ENCODE data around the gene ZCRB1.

The ZCRB1 gene

DNA sequence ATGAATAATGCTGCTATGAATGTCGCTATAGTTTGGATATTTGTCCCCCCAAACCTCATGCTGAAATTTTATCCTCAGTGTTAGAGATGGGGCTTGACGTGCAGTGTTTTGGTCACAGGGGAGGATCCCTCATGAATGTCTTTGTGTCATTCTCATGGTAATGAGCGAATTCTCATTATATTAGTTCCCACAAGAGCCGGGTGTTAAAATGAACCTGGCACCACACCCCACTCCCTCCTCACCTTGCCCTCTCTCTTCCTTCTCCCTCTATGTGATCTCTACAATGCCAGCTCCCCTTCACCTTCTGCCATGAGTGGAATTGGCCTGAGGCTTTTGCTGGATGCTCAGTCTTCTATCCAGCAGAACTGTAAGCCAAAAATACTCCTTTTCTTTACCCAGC is 50.4 kb downstream of the ZCRB1 start:
- DNase-seq: no peak

DNA sequence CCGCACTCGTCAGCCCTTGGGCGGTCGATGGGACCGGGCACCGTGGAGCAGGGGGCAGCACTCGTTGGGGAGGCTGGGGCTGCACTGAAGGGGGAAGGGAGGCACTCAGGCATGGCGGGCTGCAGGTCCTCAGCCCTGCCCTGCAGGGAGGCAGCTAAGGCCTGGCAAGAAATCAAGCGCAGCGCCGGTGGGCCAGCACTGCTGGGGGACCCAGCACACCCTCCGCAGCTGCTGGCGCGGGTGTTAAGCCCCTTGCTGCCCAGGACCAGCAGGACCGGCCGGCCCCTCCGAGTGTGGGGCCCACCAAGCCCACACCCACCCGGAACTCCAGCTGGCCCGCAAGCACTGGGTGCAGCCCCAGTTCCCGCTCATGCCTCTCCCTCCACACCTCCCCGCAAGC is 52.2 kb downstream of the ZCRB1 start:
- no peak for DNase-seq

DNA sequence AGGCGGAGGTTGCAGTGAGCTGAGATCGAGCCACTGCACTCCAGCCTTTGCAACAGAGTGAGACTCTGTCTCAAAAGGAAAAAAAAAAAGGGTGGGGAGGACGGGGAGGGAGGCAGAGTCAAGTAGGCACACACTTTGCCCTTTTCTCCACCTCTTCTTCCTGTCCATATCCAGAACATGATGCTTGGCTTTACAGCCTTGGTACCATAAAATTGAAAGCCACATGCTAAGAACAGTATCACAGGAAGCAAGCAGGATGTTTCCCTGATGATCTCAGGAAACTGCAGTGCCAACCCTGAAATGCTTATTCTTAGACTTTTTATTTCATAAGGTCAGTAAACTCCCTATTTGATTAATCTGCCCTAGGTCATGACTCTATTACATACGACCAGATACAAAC is 55.3 kb downstream of the ZCRB1 start:
- no peak for DNase-seq

DNA sequence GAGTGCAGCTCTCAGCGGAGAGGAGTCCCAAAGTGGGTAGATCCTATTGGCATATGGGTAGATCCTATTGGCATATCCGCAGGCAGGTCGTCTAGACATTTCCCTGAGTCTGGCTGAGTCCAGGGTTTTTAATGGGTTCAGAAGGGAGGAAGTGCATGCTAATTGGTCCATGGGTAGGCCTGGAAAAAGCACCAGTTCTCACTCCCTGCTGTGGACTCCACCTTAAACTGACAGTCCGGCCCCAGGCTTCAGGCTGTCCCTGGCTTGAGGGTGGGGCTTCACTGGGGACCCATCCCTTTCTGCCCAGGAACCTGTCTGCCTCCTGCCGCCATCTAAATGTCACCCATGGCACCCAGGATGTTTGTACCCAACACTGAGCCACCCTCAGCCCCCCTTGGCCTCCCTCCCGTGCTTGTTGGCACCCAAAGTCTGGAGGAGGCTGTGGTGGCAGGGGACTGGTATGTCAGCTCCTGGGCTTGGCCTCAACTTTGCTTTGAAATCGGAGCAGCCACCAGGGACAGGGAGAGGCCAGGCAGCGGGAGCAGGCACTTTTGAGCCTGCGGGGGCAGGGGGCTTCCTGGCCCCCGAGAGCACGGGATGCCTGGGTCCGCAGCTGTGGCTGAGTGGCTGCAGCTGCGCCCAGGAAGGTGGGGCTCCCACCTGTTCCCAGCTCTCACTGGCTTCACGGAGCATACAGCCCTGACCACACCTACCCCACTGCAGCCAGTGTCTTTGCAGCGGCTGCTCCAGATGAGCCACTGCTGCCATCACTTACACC is 58.3 kb downstream of the ZCRB1 start:
- no peak for DNase-seq

DNA sequence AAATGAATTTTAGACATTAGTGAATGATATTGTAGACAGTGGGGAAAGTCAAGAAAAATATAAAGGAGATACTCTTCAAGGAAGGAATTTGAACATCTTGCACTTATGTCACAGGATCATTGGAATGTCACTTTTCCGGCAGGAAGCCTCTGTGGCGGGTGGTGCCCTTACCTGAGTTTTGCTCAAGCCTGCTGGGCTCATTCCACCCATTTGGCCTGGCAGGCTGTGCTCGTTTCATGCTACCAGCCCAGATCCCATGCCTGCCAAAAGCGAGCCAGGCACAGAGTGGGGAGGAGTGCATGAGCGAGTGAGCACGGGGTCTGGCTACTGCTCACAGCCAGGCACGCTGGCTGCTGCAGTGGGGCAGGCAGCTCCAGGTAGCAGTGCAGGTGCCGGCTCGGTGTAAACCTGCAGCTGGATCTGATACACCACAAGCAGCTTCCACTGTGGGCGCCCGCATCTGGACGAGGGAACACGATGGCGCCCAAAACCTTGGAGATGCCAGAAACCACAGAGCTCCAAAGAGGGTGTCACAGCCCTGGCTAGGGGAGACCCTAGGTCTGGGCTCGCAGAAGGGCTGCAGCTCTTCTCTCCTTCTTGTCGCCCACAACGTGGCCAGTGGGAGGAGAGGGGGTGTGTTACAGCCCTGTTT is 59.2 kb downstream of the ZCRB1 start:
- no peak for DNase-seq

DNA sequence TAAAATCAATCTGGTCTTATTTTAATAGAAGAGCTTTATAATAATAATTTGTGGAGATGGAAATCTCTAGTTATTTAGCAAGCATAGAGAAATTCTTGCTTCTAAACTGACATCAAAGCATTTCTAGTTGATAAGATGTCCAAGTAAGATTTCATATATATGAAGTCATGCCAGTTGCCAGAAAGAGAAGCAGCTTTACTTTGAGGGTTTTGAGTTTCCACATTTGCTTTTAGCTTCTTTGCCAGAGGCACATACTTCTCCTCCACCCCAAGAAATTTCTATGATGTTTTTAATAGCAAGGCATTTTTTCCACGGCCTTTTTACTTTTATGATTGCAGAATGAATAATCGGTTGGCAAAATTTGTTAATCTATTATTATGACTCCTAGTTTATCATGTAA is 63.6 kb downstream of the ZCRB1 start:
- DNase-seq: no peak

Measured in stimulated activated CD8-positive, alpha-beta memory T cell treated with anti-CD3 and anti-CD28 coated beads, Interleukin-4, amount 100 ng/mL, for 48 hours (primary cell).